Hepatocyte (in vitro differentiated cells): ENCODE results near the gene DSCAM. TPM values are rescaled to one million over a fixed set of nuclear protein-coding genes. Genes with fewer than 3 reads are reported as not detected.

Experiments used
- DNase-seq: peaks from one replicate; pipeline ENCODE4 v3.0.0-alpha.2; 2016; ENCODE audit warnings: low spot score
- H2AFZ ChIP-seq: fragments of 200-600 bp; sonication (generic); 2 replicates; pipeline ENCODE4 v1.6.0; 2016; ENCODE audit warnings: antibody characterized with exemption, mild to moderate bottlenecking
- H3K27ac ChIP-seq: fragments of 200-600 bp; sonication (generic); 2 replicates; pipeline ENCODE4 v1.5.1; 2016; ENCODE audit warnings: mild to moderate bottlenecking
- H3K27me3 ChIP-seq: fragments of 200-600 bp; sonication (generic); 2 replicates; pipeline ENCODE4 v1.6.1; 2016
- H3K36me3 ChIP-seq: fragments of 200-600 bp; sonication (generic); replicated peaks from 2 replicates; pipeline ENCODE4 v1.5.1; 2016; ENCODE audit warnings: low read depth; ENCODE audit not compliant: insufficient read depth
- H3K4me1 ChIP-seq: fragments of 200-600 bp; sonication (generic); 2 replicates; pipeline ENCODE4 v1.5.1; 2016; ENCODE audit warnings: mild to moderate bottlenecking, moderate library complexity; ENCODE audit not compliant: insufficient read depth
- H3K4me2 ChIP-seq: fragments of 200-600 bp; sonication (generic); 2 replicates; pipeline ENCODE4 v1.6.0; 2016
- H3K4me3 ChIP-seq: fragments of 200-600 bp; sonication (generic); 2 replicates; pipeline ENCODE4 v1.5.1; 2016; ENCODE audit warnings: mild to moderate bottlenecking
- H3K79me2 ChIP-seq: fragments of 200-600 bp; sonication (generic); 2 replicates; pipeline ENCODE4 v1.6.0; 2017; ENCODE audit warnings: mild to moderate bottlenecking
- H3K9me2 ChIP-seq: fragments of 200-600 bp; sonication (generic); replicated peaks from 2 replicates; pipeline ENCODE4 v1.6.0; 2017; ENCODE audit warnings: mild to moderate bottlenecking; ENCODE audit not compliant: insufficient read depth
- H3K9me3 ChIP-seq: fragments of 200-600 bp; sonication (generic); 2 replicates; pipeline ENCODE4 v1.5.1; 2016; ENCODE audit warnings: low read depth, mild to moderate bottlenecking
- H4K20me1 ChIP-seq: fragments of 200-600 bp; sonication (generic); 2 replicates; pipeline ENCODE4 v1.6.0; 2016; ENCODE audit warnings: mild to moderate bottlenecking; ENCODE audit not compliant: insufficient read depth, poor library complexity, severe bottlenecking
- EZH2 ChIP-seq: fragments of 200-600 bp; sonication (generic); IDR thresholded peaks from 2 replicates; pipeline ENCODE4 v1.6.1; 2016; ENCODE audit warnings: antibody characterized with exemption, mild to moderate bottlenecking, borderline replicate concordance
- EZH2phosphoT487 ChIP-seq: fragments of 200-600 bp; sonication (generic); IDR thresholded peaks from one replicate; pipeline ENCODE4 v1.6.1; 2018; ENCODE audit warnings: antibody characterized with exemption, mild to moderate bottlenecking, low read depth, moderate library complexity; ENCODE audit not compliant: unreplicated experiment, severe bottlenecking
- WGBS: methylation state at CpG from one replicate; pipeline ENCODE4 v1.1.6; 2016; ENCODE audit warnings: low lambda C conversion rate; ENCODE audit errors: missing lambda C conversion rate; 5-methylcytosine and 5-hydroxymethylcytosine counted together
- polyA plus RNA-seq: library from polyadenylated mRNA; unstranded; fragments of >200 nt; fragmentation: Nextera tagmentation; extraction: Ambion mirVana; gene quantifications from 2 replicates; pipeline ENCODE4 v1.2.1, GENCODE V29; 2016
- total RNA-seq: library from RNA; depleted of rRNA; stranded (reverse); fragments of >200 nt; gene quantifications from 2 replicates; pipeline ENCODE4 v1.2.3, GENCODE V29; 2014
- TF ChIP-seq, protein P1 (sequence below): fragments of 200-600 bp; sonication (generic); IDR thresholded peaks from 2 replicates; pipeline ENCODE4 v1.5.1; 2016; ENCODE audit warnings: antibody characterized with exemption, mild to moderate bottlenecking; ENCODE audit not compliant: poor library complexity

DSCAM gene
- total and polyA plus RNA-seq, 2 experiments from 2014 or later: 0.33 TPM; not detected in 1

DNA sequence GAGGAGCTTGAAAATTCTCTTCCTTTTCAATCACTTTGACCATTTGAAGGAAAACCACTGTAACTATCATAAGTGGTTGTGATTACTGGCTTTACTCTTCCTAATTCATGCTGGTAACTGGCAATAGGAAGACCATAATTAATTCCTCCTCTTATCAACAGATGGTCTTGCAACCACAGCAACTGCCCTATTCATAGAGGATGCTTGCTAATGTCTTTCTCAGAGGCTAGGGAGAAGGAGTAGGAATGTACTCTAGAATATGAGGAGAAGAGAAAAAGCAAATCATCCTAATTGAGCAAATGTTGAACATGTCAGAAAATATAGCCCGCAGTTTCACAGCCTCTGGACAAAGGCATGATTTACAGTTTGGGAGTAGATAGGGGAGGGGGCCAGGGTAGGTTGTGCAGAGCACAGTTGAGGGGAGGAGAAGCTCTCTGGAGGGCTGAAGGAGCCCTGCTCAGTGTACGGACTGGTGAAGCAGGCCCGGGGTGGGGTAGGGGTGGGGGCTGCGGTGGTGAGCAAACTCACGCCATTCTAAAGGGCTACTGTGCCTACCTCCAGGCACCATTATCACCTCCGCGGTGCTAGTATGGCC, 786.8 kb downstream of the DSCAM start:
- no peak for TF ChIP-seq EZH2
- Histone ChIP-seq H3K4me3 (no peak overlapping the region), H3K36me3 (no peaks in the 10 kb centered on the region), H4K20me1 (no peaks in the 10 kb centered on the region), H3K27me3 (no peaks in the 10 kb centered on the region), H3K27ac (no peak overlapping the region), H3K79me2 (no peaks in the 10 kb centered on the region), H3K4me2 (no peak overlapping the region), H2AFZ (no peak overlapping the region), H3K9me2 (no peaks in the 10 kb centered on the region), H3K4me1 (no peaks in the 10 kb centered on the region), H3K9me3 (no peaks in the 10 kb centered on the region)
- DNase-seq: no peak
- WGBS: 93% methylated on average over 5 of the region's 7 CpGs

GRCh38 chr21:40057331-40057730, 789.6 kb downstream of the DSCAM start:
- TF ChIP-seq EZH2phosphoT487: no peak
- no peak for TF ChIP-seq EZH2
- TF ChIP-seq, protein P1, sequence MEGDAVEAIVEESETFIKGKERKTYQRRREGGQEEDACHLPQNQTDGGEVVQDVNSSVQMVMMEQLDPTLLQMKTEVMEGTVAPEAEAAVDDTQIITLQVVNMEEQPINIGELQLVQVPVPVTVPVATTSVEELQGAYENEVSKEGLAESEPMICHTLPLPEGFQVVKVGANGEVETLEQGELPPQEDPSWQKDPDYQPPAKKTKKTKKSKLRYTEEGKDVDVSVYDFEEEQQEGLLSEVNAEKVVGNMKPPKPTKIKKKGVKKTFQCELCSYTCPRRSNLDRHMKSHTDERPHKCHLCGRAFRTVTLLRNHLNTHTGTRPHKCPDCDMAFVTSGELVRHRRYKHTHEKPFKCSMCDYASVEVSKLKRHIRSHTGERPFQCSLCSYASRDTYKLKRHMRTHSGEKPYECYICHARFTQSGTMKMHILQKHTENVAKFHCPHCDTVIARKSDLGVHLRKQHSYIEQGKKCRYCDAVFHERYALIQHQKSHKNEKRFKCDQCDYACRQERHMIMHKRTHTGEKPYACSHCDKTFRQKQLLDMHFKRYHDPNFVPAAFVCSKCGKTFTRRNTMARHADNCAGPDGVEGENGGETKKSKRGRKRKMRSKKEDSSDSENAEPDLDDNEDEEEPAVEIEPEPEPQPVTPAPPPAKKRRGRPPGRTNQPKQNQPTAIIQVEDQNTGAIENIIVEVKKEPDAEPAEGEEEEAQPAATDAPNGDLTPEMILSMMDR: no peak
- H3K79me2 ChIP-seq: no peaks in the 10 kb centered on the region
- H3K4me1 ChIP-seq: no peaks in the 10 kb centered on the region
- H3K4me2 ChIP-seq: no peak overlapping the region
- H3K9me2 ChIP-seq: no peaks in the 10 kb centered on the region
- no peaks in the 10 kb centered on the region for H3K27me3 ChIP-seq
- H4K20me1 ChIP-seq: no peaks in the 10 kb centered on the region
- no peaks in the 10 kb centered on the region for H3K36me3 ChIP-seq
- H3K9me3 ChIP-seq: no peaks in the 10 kb centered on the region
- H3K4me3 ChIP-seq: no peak overlapping the region
- H2AFZ ChIP-seq: no peak overlapping the region
- 97% methylated on average over 5 of the region's 5 CpGs for WGBS
- no peak for DNase-seq
- no peak overlapping the region for H3K27ac ChIP-seq

DNA sequence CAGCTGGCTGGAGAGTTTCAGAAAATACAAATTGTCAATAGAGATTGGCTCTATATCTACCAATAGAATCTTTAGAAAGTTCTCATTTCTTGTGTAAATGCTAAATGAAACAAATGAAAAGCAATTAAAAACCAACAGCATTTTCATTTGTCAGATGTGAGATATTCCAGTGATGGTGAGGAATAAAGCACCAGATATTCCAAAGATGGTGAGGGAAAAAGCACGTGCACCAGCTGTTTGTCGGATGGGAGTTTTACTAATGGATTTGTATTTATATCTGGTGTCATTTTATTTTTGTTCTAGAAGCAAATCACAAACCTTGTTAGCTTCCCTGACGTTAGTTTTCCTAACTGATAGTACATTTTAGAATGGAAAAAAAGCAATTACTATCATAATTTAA, 790.9 kb downstream of the DSCAM start:
- TF ChIP-seq, protein P1: no peak
- TF ChIP-seq EZH2phosphoT487 (no peak), EZH2 (no peak)
- no peak overlapping the region for H3K4me2 ChIP-seq
- WGBS: 89% methylated on average over 3 of the region's 3 CpGs
- DNase-seq: no peak
- H3K79me2 ChIP-seq: no peaks in the 10 kb centered on the region
- no peak overlapping the region for H2AFZ ChIP-seq
- no peaks in the 10 kb centered on the region for H3K36me3 ChIP-seq
- no peaks in the 10 kb centered on the region for H3K4me1 ChIP-seq
- no peaks in the 10 kb centered on the region for H3K9me3 ChIP-seq
- no peaks in the 10 kb centered on the region for H3K9me2 ChIP-seq
- H3K4me3 ChIP-seq: no peak overlapping the region
- no peak overlapping the region for H3K27ac ChIP-seq
- H3K27me3 ChIP-seq: no peaks in the 10 kb centered on the region
- H4K20me1 ChIP-seq: no peaks in the 10 kb centered on the region

- no peaks in the 10 kb centered on the region for H3K9me2 ChIP-seq
Measured at GRCh38 chr21:40054403-40054802, 792.6 kb downstream of the DSCAM start.

More at GRCh38 chr21:40054403-40054802, 792.6 kb downstream of the DSCAM start:
- Histone ChIP-seq H3K4me2 (no peak overlapping the region), H3K27me3 (no peaks in the 10 kb centered on the region), H4K20me1 (no peaks in the 10 kb centered on the region), H3K79me2 (no peaks in the 10 kb centered on the region), H3K36me3 (no peaks in the 10 kb centered on the region), H3K27ac (no peak overlapping the region), H3K9me3 (no peaks in the 10 kb centered on the region), H3K4me1 (no peaks in the 10 kb centered on the region), H3K4me3 (no peak overlapping the region), H2AFZ (no peak overlapping the region)
- DNase-seq: peak; percentile 23
- WGBS: 63% methylated on average over 3 of the region's 3 CpGs
- TF ChIP-seq EZH2 (no peak), EZH2phosphoT487 (no peak)
- TF ChIP-seq, protein P1: no peak
